NCI-H82 (cell line): Measurements from ENCODE around the gene TAB2.
A peak's percentile ranks its signal among the peaks of the same experiment; 100 is the strongest.

Experiments used
- DNase-seq: peaks from one replicate; lab custom pipeline; 2025; lab: John Stamatoyannopoulos, UW

TAB2 gene

GRCh38 chr6:149419696-149420404 lies 102.3 kb downstream of the TAB2 start:
- DNase-seq: no peak

GRCh38 chr6:149421132-149421531 lies 103.6 kb downstream of the TAB2 start:
- no peak for DNase-seq

GRCh38 chr6:149422581-149422980 lies 105.1 kb downstream of the TAB2 start:
- no peak for DNase-seq

GRCh38 chr6:149423964-149424440 lies 106.5 kb downstream of the TAB2 start:
- DNase-seq: no peak

- no peak for DNase-seq
These were observed 107.7 kb downstream of the TAB2 start for GRCh38 chr6:149425224-149425623.

- no peak for DNase-seq
These were observed 108.2 kb downstream of the TAB2 start for GRCh38 chr6:149425754-149426153.

- no peak for DNase-seq
These were observed 111.1 kb downstream of the TAB2 start for GRCh38 chr6:149428606-149429005.

GRCh38 chr6:149429427-149430360 lies 112.2 kb downstream of the TAB2 start:
- no peak for DNase-seq

- peak; percentile 95 for DNase-seq
These were observed 114.6 kb downstream of the TAB2 start for GRCh38 chr6:149431905-149432775.

- DNase-seq: no peak
These were observed 115.9 kb downstream of the TAB2 start for GRCh38 chr6:149433405-149433804.

GRCh38 chr6:149433881-149434280 lies 116.4 kb downstream of the TAB2 start:
- DNase-seq: no peak

- no peak for DNase-seq
These were observed 118.5 kb downstream of the TAB2 start for GRCh38 chr6:149435919-149436586.

- no peak for DNase-seq
These were observed 119.1 kb downstream of the TAB2 start for GRCh38 chr6:149436647-149437046.

- no peak for DNase-seq
These were observed 119.7 kb downstream of the TAB2 start for GRCh38 chr6:149437212-149437611.

GRCh38 chr6:149438855-149439254 lies 121.3 kb downstream of the TAB2 start:
- no peak for DNase-seq

- no peak for DNase-seq
These were observed 122.1 kb downstream of the TAB2 start for GRCh38 chr6:149439626-149440025.

GRCh38 chr6:149440735-149441671 lies 123.5 kb downstream of the TAB2 start:
- DNase-seq: no peak

- no peak for DNase-seq
These were observed 124.2 kb downstream of the TAB2 start for GRCh38 chr6:149441740-149442139.

- DNase-seq: no peak
These were observed 126.1 kb downstream of the TAB2 start for GRCh38 chr6:149443411-149444181.
